Measurements from ENCODE around the gene CA11. TPM values are rescaled to one million over a fixed set of nuclear protein-coding genes. Genes with fewer than 3 reads are reported as not detected.

CA11 gene
- total RNA-seq, 1 donor from 2014 or later = 9.5 TPM

DNA sequence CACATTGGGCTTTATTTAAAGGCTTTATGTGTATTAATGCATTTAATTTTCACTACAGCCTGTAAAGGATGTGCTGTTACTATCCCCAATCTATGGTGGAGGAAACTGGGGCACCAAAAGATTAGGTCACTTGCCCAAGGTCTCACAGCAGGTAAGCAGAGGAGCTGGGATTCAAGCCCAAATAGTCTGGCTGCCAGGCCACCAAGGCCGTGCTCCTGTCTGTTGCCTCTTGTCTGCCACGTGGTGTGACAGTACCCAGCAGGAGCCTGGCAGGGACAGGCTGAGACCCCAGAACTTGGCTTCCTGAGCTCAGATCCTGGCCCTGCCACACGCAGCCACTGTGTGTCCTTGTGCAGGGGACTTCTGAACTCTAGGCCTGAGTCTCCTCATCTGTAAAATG, 22.3 kb upstream of the CA11 start:
- intact Hi-C loops (cut with DNase I) = no loop called here
- Histone ChIP-seq H3K27ac (no peak overlapping the region), H3K27me3 (no peaks in the 10 kb centered on the region), H3K36me3 (no peaks in the 10 kb centered on the region), H3K9me3 (no peaks in the 10 kb centered on the region), H3K4me1 (no peaks in the 10 kb centered on the region), H3K4me3 (no peak overlapping the region)
- DNase-seq = no peak
- ATAC-seq = no peak
- TF ChIP-seq, protein P1, sequence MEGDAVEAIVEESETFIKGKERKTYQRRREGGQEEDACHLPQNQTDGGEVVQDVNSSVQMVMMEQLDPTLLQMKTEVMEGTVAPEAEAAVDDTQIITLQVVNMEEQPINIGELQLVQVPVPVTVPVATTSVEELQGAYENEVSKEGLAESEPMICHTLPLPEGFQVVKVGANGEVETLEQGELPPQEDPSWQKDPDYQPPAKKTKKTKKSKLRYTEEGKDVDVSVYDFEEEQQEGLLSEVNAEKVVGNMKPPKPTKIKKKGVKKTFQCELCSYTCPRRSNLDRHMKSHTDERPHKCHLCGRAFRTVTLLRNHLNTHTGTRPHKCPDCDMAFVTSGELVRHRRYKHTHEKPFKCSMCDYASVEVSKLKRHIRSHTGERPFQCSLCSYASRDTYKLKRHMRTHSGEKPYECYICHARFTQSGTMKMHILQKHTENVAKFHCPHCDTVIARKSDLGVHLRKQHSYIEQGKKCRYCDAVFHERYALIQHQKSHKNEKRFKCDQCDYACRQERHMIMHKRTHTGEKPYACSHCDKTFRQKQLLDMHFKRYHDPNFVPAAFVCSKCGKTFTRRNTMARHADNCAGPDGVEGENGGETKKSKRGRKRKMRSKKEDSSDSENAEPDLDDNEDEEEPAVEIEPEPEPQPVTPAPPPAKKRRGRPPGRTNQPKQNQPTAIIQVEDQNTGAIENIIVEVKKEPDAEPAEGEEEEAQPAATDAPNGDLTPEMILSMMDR (IDR thresholded peaks at IDR 0.05) = no peak

DNA sequence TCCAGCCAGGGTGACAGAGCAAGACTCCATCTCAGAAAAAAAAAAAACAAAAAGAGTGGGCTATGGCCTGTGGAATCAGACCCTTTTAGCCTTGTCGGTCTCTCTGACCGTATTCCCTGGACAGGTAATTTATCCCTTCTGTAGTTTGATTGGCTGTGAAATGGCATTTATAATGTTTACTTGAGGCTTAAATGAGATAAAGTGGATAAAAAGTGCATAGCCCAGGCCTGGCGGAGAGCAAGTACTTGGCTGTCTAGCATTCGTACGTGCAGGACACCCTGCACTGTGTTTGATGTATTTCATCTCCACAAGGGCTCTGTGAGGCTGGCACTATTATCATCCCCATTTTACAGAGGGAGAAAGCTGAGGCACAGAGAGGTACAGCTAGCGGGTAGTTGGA, 19.8 kb upstream of the CA11 start:
- no peaks in the 10 kb centered on the region for H3K27me3 ChIP-seq
- intact Hi-C loops (cut with DNase I) = no loop called here

DNA sequence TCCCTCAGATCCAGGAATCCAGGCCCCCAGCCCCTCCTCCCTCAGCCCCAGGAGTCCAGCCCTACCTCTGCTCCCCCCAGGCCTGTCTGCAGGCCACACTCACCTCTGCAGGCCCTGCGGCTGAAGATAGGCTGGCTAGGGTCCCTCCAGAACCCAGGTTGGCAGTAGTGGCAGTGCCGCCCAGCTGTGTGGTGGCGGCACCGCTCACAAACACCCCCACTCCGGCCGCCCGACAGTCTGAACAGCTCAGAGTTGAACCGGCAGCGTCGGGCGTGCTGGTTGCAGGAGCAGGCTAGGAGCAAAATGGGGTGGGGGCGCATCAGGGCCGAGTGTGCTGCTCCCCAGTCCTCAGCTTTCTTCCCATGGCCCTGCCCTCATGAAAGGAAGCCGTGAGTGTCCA, 18.5 kb upstream of the CA11 start:
- intact Hi-C loops (cut with DNase I) = no loop called here
- no peaks in the 10 kb centered on the region for H3K9me3 ChIP-seq
- H3K4me1 ChIP-seq = peaks cover 3% of the 10 kb centered on the region
- H3K27ac ChIP-seq = no peak overlapping the region
- H3K36me3 ChIP-seq = no peaks in the 10 kb centered on the region
- no peak for ATAC-seq
- H3K4me3 ChIP-seq = no peak overlapping the region
- TF ChIP-seq, protein P1 (IDR thresholded peaks at IDR 0.05) = no peak
- no peak for DNase-seq
- no peaks in the 10 kb centered on the region for H3K27me3 ChIP-seq

More for the DNA sequence above, 19.8 kb upstream of the CA11 start:
- TF ChIP-seq, protein P1 (IDR thresholded peaks at IDR 0.05) = no peak
- Histone ChIP-seq H3K27ac (no peak overlapping the region), H3K4me1 (no peaks in the 10 kb centered on the region), H3K36me3 (no peaks in the 10 kb centered on the region), H3K9me3 (no peaks in the 10 kb centered on the region), H3K4me3 (no peak overlapping the region)
- ATAC-seq (no peak), DNase-seq (no peak)

DNA sequence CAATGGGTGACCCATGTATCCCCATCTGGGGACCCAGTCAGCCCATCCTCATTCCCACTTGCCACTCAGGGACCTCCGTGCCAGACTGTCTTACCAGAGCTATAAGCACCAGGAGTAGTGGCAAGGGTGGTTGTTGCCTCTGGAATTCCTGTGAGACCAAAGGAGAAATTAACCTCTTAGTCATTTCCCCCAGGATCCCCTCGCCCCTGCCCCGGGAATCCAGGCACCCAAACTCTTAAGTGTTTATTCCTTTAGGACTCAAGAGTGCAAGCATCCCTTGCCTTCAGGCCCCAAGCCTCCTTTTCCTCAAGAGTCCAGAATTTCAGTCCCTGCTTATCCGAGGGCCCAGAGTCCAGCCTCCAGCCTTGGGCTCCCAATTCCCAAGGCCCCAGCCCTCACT, 17.7 kb upstream of the CA11 start:
- no peaks in the 10 kb centered on the region for H3K36me3 ChIP-seq
- H3K9me3 ChIP-seq = no peaks in the 10 kb centered on the region
- DNase-seq (no peak), ATAC-seq (no peak)
- no peak overlapping the region for H3K27ac ChIP-seq
- intact Hi-C loops (cut with DNase I) = no loop called here
- no peaks in the 10 kb centered on the region for H3K27me3 ChIP-seq
- H3K4me3 ChIP-seq = no peak overlapping the region
- peaks cover 3% of the 10 kb centered on the region for H3K4me1 ChIP-seq
- TF ChIP-seq, protein P1 (IDR thresholded peaks at IDR 0.05) = no peak

DNA sequence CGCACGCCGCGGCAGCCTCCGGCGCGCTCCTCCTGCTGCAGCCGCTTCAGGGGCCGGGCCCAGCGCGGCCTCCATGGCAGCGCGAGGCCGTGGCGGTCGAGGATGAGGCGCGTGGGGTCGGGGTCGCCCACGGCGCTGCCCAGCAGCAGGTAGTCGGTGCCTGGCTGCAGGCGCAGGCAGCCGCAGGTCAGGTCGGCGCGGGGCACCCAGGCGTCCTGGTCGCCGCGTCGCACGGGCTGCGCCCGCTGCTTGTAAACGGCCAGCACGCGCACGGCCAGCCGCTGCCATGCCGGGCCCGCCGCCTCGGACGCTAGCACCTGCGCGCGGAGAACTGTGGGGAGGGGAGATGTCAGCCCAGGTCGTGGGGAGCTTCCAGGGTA, 15.7 kb upstream of the CA11 start:
- peak overlapping the region; percentile 65 for H3K27ac ChIP-seq
- H3K27me3 ChIP-seq = no peaks in the 10 kb centered on the region
- DNase-seq (no peak), ATAC-seq (no peak)
- H3K36me3 ChIP-seq = no peaks in the 10 kb centered on the region
- intact Hi-C loops (cut with DNase I) = no loop called here
- H3K4me1 ChIP-seq = peaks cover 3% of the 10 kb centered on the region
- H3K4me3 ChIP-seq = no peak overlapping the region
- H3K9me3 ChIP-seq = no peaks in the 10 kb centered on the region
- TF ChIP-seq, protein P1 (IDR thresholded peaks at IDR 0.05) = no peak

Data from upper lobe of right lung (tissue), 1 donor.